A549 (cell line): ENCODE measurements around the gene ZFYVE28. TPM values are rescaled to one million over a fixed set of nuclear protein-coding genes. Genes with fewer than 3 reads are reported as not detected.

Experiments used
- ATAC-seq, 2 experiments: fragments of 200-7000 bp in 1 of 2; fragments of >200 bp in 1 of 2; cut with Nextera tagmentation in 1 of 2; cut with Tn5 transposase in 1 of 2; 3 replicates each; pipeline versions ENCODE4 v1.8.0 to v1.9.1; 2018 to 2020; ENCODE audit warnings: mild to moderate bottlenecking in 1 of 2, moderate library complexity in 1 of 2
- CTCF ChIA-PET: fragments of 300-600 bp; sonication (Branson Sonifier 250); formaldehyde crosslinking; extraction: SDS; loops from one replicate; lab custom pipeline; 2021; ENCODE audit warnings: antibody characterized with exemption, inconsistent platforms; lab: Yijun Ruan, JAX
- POLR2A ChIA-PET: fragments of 350-600 bp; formaldehyde crosslinking; extraction: SDS; loops from one replicate; lab custom pipeline; 2021; ENCODE audit warnings: antibody characterized with exemption, inconsistent platforms; lab: Yijun Ruan, JAX
- DNase-seq, 2 experiments: peaks; one replicate each; pipeline versions ENCODE4 v3.0.0 to v3.0.0-alpha.2; 2011 to 2016; ENCODE audit warnings: low read depth in 1 of 2, low spot score in 1 of 2
- FAIRE-seq: peaks from 2 replicates; lab custom pipeline; 2011; peaks lifted over from hg19 to GRCh38; lab: Jason Lieb, UNC
- H3K27ac ChIP-seq, 2 experiments: fragments of >200 bp; sonication (Bioruptor Twin); formaldehyde crosslinking; 3 replicates each; pipeline ENCODE4 v1.5.1; 2016 to 2017
- H3K4me1 ChIP-seq: fragments of >200 bp; sonication (Bioruptor Twin); formaldehyde crosslinking; 3 replicates; pipeline ENCODE4 v1.6.1; 2016
- H3K4me2 ChIP-seq: fragments of >200 bp; sonication (Bioruptor Twin); formaldehyde crosslinking; 3 replicates; pipeline ENCODE4 v1.6.1; 2016
- H3K4me3 ChIP-seq: fragments of >200 bp; sonication (Bioruptor Twin); formaldehyde crosslinking; 3 replicates; pipeline ENCODE4 v1.5.1; 2016
- H3K9me3 ChIP-seq: fragments of >200 bp; sonication (Bioruptor Twin); formaldehyde crosslinking; 3 replicates; pipeline ENCODE4 v1.6.1; 2016
- CHD2 ChIP-seq: fragments of 150-350 bp; IDR thresholded peaks from 2 replicates; pipeline ENCODE4 v1.6.1; 2014; ENCODE audit warnings: low read length; ENCODE audit not compliant: partially characterized antibody
- CHD4 ChIP-seq: fragments of 200-600 bp; sonication (generic); IDR thresholded peaks from 2 replicates; pipeline ENCODE4 v1.6.1; 2016; ENCODE audit warnings: antibody characterized with exemption, mild to moderate bottlenecking, borderline replicate concordance
- EHMT2 ChIP-seq: fragments of 200-600 bp; sonication (generic); IDR thresholded peaks from 2 replicates; pipeline ENCODE4 v1.6.1; 2016; ENCODE audit warnings: antibody characterized with exemption, low read depth, mild to moderate bottlenecking, moderate library complexity
- FOXS1 ChIP-seq: fragments of 250-450 bp; sonication (Bioruptor Pico); IDR thresholded peaks from 2 replicates; pipeline ENCODE4 v1.5.0; 2020; ENCODE audit warnings: mild to moderate bottlenecking, moderate library complexity
- HDAC2 ChIP-seq: fragments of 200-600 bp; sonication (generic); IDR thresholded peaks from 2 replicates; pipeline ENCODE4 v1.6.1; 2016
- HEYL ChIP-seq: fragments of 250-450 bp; sonication (Bioruptor Pico); IDR thresholded peaks from 2 replicates; pipeline ENCODE4 v1.8.0; 2021; ENCODE audit warnings: mild to moderate bottlenecking, moderate library complexity
- JUNB ChIP-seq: fragments of >200 bp; sonication (Bioruptor Twin); formaldehyde crosslinking; IDR thresholded peaks from 2 replicates; pipeline ENCODE4 v1.6.1; 2016
- KDM5A ChIP-seq: fragments of 200-600 bp; sonication (generic); IDR thresholded peaks from 2 replicates; pipeline ENCODE4 v1.6.1; 2016; ENCODE audit warnings: antibody characterized with exemption, mild to moderate bottlenecking
- MAFK ChIP-seq: fragments of 450-650 bp; IDR thresholded peaks from 2 replicates; pipeline ENCODE4 v1.6.1; 2014; ENCODE audit not compliant: partially characterized antibody
- PHF8 ChIP-seq: fragments of 200-600 bp; sonication (generic); IDR thresholded peaks from 2 replicates; pipeline ENCODE4 v1.6.1; 2016; ENCODE audit warnings: low read depth, mild to moderate bottlenecking, antibody characterized with exemption, moderate library complexity, borderline replicate concordance
- POLR2AphosphoS2 ChIP-seq: conservative IDR thresholded peaks from 2 replicates; pipeline ENCODE4 v1.6.1; 2012; ENCODE audit warnings: low read length, improper control_type of control experiment, inconsistent platforms
- RAD21 ChIP-seq, 2 experiments: fragments of >200 bp in 1 of 2; sonication (Bioruptor Twin) in 1 of 2; formaldehyde crosslinking in 1 of 2; IDR thresholded peaks in 1 of 2; conservative IDR thresholded peaks in 1 of 2; 2 replicates in 1 of 2; 3 replicates in 1 of 2; pipeline ENCODE4 v1.6.1; 2012 to 2018; ENCODE audit warnings: inconsistent platforms in 1 of 2
- SMC3 ChIP-seq: fragments of >200 bp; sonication (Bioruptor Twin); formaldehyde crosslinking; IDR thresholded peaks from 3 replicates; pipeline ENCODE4 v1.6.1; 2018; ENCODE audit warnings: inconsistent platforms
- TP53 ChIP-seq: fragments of 250-450 bp; sonication (Bioruptor Pico); IDR thresholded peaks from 2 replicates; pipeline ENCODE4 v1.5.0; 2021; ENCODE audit warnings: mild to moderate bottlenecking, moderate library complexity
- ZFP36 ChIP-seq: fragments of 450-650 bp; IDR thresholded peaks from 2 replicates; pipeline ENCODE4 v1.6.1; 2014; ENCODE audit warnings: borderline replicate concordance; ENCODE audit not compliant: partially characterized antibody
- ZNF302 ChIP-seq: fragments of 250-450 bp; sonication (Bioruptor Pico); IDR thresholded peaks from 2 replicates; pipeline ENCODE4 v1.9.0; 2021; ENCODE audit warnings: inconsistent platforms, mild to moderate bottlenecking, moderate library complexity
- WGBS: methylation state at CpG from one replicate; pipeline ENCODE4 v1.1.6; 2017; ENCODE audit errors: missing lambda C conversion rate; 5-methylcytosine and 5-hydroxymethylcytosine counted together
- polyA plus RNA-seq, 4 experiments: library from polyadenylated mRNA; depleted of rRNA in 3 of 4; stranded (reverse); fragments of >200 nt; fragmentation: RNase III in 1 of 4; extraction: RNeasy Plus Mini Kit Qiagen cat#74134 plus additional on column Dnase treatment in 1 of 4; gene quantifications; 2 replicates in 3 of 4; 3 replicates in 1 of 4; pipeline ENCODE4 v1.2.3, GENCODE V29; 2011 to 2017
- TF ChIP-seq, protein P1 (sequence below): IDR thresholded peaks from 2 replicates; pipeline ENCODE4 v1.6.1; 2012
- TF ChIP-seq, protein P2 (sequence below): fragments of >200 bp; sonication (Bioruptor Twin); formaldehyde crosslinking; IDR thresholded peaks from 3 replicates; pipeline ENCODE4 v1.6.1; 2016
- TF ChIP-seq, protein P3 (sequence below): fragments of >200 bp; sonication (Bioruptor Twin); formaldehyde crosslinking; IDR thresholded peaks from 3 replicates; pipeline ENCODE4 v1.5.1; 2016
- TF ChIP-seq, protein P4 (sequence below): fragments of 250-450 bp; sonication (Bioruptor Pico); IDR thresholded peaks from 2 replicates; pipeline ENCODE4 v1.5.0; 2021; ENCODE audit warnings: mild to moderate bottlenecking, moderate library complexity, borderline replicate concordance
- TF ChIP-seq, protein P5 (sequence below): fragments of 200-600 bp; sonication (generic); IDR thresholded peaks from 2 replicates; pipeline ENCODE4 v1.6.1; 2016; ENCODE audit warnings: antibody characterized with exemption, mild to moderate bottlenecking, moderate library complexity
- TF ChIP-seq, protein P6 (sequence below): fragments of 450-650 bp; IDR thresholded peaks from 2 replicates; pipeline ENCODE4 v1.6.1; 2014; ENCODE audit warnings: antibody characterized with exemption
- TF ChIP-seq, protein P7 (sequence below): fragments of 250-450 bp; sonication (Bioruptor Pico); IDR thresholded peaks from 2 replicates; pipeline ENCODE4 v1.5.0; 2020; ENCODE audit warnings: low read depth, mild to moderate bottlenecking, moderate library complexity

ZFYVE28 gene
- polyA plus RNA-seq, 2 of the 4 experiments (the other 2 are of a cell fraction): 2.1 to 2.3 TPM

DNA sequence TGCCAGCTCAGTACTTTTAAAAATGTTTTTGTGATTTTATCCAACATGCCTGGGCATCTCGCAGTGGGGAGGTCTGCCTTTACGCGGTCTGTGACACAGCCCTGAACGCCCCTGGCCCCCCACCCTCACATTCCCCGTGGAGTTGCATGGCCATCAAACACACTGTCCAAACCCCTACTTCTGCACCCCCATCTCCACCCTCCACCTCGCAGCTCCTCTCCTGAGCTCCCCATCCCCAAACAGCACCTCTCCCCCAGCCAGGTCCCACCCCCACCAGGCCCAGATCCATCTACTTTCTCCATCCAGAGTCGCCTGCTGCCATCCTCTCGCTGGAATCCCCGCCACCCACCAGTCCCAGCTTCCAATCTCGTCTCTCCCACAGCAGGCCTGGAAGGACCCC is 9.5 kb downstream of the ZFYVE28 start:
- no peak for FAIRE-seq
- WGBS: 92% methylated on average over 9 of the region's 10 CpGs
- POLR2A ChIA-PET: no interaction called here
- DNase-seq: no peak
- TF ChIP-seq MAFK: no peak
- no peak for TF ChIP-seq FOXS1 (CRISPR knock-in tag)
- no peak for TF ChIP-seq HDAC2
- TF ChIP-seq, protein P1, sequence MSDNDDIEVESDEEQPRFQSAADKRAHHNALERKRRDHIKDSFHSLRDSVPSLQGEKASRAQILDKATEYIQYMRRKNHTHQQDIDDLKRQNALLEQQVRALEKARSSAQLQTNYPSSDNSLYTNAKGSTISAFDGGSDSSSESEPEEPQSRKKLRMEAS: no peak
- TF ChIP-seq ZNF302 (CRISPR knock-in tag): no peak
- TF ChIP-seq TP53: no peak
- TF ChIP-seq, protein P2, sequence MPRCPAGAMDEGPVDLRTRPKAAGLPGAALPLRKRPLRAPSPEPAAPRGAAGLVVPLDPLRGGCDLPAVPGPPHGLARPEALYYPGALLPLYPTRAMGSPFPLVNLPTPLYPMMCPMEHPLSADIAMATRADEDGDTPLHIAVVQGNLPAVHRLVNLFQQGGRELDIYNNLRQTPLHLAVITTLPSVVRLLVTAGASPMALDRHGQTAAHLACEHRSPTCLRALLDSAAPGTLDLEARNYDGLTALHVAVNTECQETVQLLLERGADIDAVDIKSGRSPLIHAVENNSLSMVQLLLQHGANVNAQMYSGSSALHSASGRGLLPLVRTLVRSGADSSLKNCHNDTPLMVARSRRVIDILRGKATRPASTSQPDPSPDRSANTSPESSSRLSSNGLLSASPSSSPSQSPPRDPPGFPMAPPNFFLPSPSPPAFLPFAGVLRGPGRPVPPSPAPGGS: no peak
- TF ChIP-seq, protein P3, sequence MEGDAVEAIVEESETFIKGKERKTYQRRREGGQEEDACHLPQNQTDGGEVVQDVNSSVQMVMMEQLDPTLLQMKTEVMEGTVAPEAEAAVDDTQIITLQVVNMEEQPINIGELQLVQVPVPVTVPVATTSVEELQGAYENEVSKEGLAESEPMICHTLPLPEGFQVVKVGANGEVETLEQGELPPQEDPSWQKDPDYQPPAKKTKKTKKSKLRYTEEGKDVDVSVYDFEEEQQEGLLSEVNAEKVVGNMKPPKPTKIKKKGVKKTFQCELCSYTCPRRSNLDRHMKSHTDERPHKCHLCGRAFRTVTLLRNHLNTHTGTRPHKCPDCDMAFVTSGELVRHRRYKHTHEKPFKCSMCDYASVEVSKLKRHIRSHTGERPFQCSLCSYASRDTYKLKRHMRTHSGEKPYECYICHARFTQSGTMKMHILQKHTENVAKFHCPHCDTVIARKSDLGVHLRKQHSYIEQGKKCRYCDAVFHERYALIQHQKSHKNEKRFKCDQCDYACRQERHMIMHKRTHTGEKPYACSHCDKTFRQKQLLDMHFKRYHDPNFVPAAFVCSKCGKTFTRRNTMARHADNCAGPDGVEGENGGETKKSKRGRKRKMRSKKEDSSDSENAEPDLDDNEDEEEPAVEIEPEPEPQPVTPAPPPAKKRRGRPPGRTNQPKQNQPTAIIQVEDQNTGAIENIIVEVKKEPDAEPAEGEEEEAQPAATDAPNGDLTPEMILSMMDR: no peak
- no peak for TF ChIP-seq SMC3
- TF ChIP-seq, protein P4, sequence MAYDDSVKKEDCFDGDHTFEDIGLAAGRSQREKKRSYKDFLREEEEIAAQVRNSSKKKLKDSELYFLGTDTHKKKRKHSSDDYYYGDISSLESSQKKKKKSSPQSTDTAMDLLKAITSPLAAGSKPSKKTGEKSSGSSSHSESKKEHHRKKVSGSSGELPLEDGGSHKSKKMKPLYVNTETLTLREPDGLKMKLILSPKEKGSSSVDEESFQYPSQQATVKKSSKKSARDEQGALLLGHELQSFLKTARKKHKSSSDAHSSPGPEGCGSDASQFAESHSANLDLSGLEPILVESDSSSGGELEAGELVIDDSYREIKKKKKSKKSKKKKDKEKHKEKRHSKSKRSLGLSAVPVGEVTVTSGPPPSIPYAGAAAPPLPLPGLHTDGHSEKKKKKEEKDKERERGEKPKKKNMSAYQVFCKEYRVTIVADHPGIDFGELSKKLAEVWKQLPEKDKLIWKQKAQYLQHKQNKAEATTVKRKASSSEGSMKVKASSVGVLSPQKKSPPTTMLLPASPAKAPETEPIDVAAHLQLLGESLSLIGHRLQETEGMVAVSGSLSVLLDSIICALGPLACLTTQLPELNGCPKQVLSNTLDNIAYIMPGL (CRISPR knock-in tag): no peak
- Histone ChIP-seq H3K4me1 (peaks cover 17% of the 10 kb centered on the region), H3K4me3 (no peak overlapping the region), H3K4me2 (no peak overlapping the region), H3K27ac (peak overlapping the region in 1 of 2 experiments; percentile 48; a peak in 2 of 6 replicates), H3K9me3 (no peaks in the 10 kb centered on the region)
- CTCF ChIA-PET: no interaction called here
- ATAC-seq: no peak

DNA sequence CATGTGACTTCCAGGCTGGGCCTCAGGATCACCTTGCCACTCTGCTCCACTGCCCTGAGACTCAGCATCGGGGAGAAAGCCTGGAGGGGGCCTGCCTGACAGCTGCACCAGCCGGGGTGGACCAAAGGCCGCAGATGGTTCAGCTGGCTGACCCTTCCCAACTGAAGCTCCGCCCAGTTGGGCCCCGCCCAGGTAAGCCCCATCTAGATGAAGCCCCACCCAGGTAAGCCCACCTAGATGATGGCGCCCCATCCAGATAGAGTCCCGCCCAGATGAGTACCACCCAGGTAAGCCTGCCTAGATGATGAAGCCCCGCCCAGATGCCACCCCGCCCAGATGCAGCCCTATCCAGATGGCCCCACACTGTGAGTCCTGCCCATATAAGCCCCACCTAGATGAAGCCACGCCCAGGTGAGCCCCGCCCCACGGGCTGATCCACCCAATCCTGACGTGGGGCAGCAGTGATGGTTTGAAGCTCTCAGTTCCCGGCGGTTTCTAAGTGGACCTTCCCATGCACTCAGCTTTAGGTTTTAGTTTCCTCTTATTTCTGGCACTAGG is 10.0 kb downstream of the ZFYVE28 start:
- H3K4me1 ChIP-seq: peaks cover 12% of the 10 kb centered on the region
- ChIA-PET CTCF (no interaction called here), POLR2A (no interaction called here)
- no peak overlapping the region for H3K27ac ChIP-seq
- TF ChIP-seq, protein P5, sequence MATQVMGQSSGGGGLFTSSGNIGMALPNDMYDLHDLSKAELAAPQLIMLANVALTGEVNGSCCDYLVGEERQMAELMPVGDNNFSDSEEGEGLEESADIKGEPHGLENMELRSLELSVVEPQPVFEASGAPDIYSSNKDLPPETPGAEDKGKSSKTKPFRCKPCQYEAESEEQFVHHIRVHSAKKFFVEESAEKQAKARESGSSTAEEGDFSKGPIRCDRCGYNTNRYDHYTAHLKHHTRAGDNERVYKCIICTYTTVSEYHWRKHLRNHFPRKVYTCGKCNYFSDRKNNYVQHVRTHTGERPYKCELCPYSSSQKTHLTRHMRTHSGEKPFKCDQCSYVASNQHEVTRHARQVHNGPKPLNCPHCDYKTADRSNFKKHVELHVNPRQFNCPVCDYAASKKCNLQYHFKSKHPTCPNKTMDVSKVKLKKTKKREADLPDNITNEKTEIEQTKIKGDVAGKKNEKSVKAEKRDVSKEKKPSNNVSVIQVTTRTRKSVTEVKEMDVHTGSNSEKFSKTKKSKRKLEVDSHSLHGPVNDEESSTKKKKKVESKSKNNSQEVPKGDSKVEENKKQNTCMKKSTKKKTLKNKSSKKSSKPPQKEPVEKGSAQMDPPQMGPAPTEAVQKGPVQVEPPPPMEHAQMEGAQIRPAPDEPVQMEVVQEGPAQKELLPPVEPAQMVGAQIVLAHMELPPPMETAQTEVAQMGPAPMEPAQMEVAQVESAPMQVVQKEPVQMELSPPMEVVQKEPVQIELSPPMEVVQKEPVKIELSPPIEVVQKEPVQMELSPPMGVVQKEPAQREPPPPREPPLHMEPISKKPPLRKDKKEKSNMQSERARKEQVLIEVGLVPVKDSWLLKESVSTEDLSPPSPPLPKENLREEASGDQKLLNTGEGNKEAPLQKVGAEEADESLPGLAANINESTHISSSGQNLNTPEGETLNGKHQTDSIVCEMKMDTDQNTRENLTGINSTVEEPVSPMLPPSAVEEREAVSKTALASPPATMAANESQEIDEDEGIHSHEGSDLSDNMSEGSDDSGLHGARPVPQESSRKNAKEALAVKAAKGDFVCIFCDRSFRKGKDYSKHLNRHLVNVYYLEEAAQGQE: no peak
- TF ChIP-seq EHMT2: no peak
- TF ChIP-seq, protein P6, sequence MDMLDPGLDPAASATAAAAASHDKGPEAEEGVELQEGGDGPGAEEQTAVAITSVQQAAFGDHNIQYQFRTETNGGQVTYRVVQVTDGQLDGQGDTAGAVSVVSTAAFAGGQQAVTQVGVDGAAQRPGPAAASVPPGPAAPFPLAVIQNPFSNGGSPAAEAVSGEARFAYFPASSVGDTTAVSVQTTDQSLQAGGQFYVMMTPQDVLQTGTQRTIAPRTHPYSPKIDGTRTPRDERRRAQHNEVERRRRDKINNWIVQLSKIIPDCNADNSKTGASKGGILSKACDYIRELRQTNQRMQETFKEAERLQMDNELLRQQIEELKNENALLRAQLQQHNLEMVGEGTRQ: no peak
- TF ChIP-seq ZFP36: no peak
- TF ChIP-seq JUNB: no peak
- TF ChIP-seq CHD4: no peak
- TF ChIP-seq KDM5A: no peak
- TF ChIP-seq, protein P1: no peak
- no peak for TF ChIP-seq POLR2AphosphoS2
- no peak for TF ChIP-seq CHD2
- TF ChIP-seq FOXS1 (CRISPR knock-in tag): no peak
- no peak for TF ChIP-seq RAD21 (conservative IDR thresholded peaks at IDR 0.05 in 1 of 2, IDR thresholded peaks at IDR 0.05 in 1 of 2)
- no peak for TF ChIP-seq PHF8
- TF ChIP-seq, protein P7, sequence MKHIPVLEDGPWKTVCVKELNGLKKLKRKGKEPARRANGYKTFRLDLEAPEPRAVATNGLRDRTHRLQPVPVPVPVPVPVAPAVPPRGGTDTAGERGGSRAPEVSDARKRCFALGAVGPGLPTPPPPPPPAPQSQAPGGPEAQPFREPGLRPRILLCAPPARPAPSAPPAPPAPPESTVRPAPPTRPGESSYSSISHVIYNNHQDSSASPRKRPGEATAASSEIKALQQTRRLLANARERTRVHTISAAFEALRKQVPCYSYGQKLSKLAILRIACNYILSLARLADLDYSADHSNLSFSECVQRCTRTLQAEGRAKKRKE (CRISPR knock-in tag): no peak
- TF ChIP-seq, protein P4 (CRISPR knock-in tag): no peak
- TF ChIP-seq HEYL (CRISPR knock-in tag): no peak
- FAIRE-seq (no peak), DNase-seq (peak in 1 of 2 experiments; percentile 40), ATAC-seq (peak in 1 of 2 experiments; percentile 21; a peak in 3 of 6 replicates)
- H3K4me2 ChIP-seq: no peak overlapping the region
- H3K9me3 ChIP-seq: no peaks in the 10 kb centered on the region
- 57% methylated on average over 8 of the region's 15 CpGs for WGBS
- no peak overlapping the region for H3K4me3 ChIP-seq
